WERI-Rb-1 (cell line): ENCODE results near the gene ACSF2.

Source experiments
- DNase-seq: peaks from one replicate; pipeline ENCODE4 v3.0.0-alpha.2; 2020
- H3K27ac ChIP-seq: fragments of 250-450 bp; sonication (Bioruptor Pico); 2 replicates; pipeline ENCODE4 v1.5.1; 2020; ENCODE audit warnings: mild to moderate bottlenecking, moderate library complexity
- H3K27me3 ChIP-seq: fragments of 250-450 bp; sonication (Bioruptor Pico); 2 replicates; pipeline ENCODE4 v1.5.1; 2021; ENCODE audit warnings: mild to moderate bottlenecking, low read depth, moderate library complexity; ENCODE audit not compliant: insufficient read depth, severe bottlenecking
- H3K36me3 ChIP-seq: fragments of 250-450 bp; sonication (Bioruptor Pico); 2 replicates; pipeline ENCODE4 v1.5.1; 2020; ENCODE audit warnings: mild to moderate bottlenecking, moderate library complexity
- H3K4me3 ChIP-seq: 2 replicates; pipeline ENCODE4 v1.5.1; 2011; ENCODE audit warnings: low read depth, mild to moderate bottlenecking, control low read depth, low read length
- H3K9me3 ChIP-seq: fragments of 250-450 bp; sonication (Bioruptor Pico); 2 replicates; pipeline ENCODE4 v1.5.1; 2021; ENCODE audit warnings: mild to moderate bottlenecking, moderate library complexity; ENCODE audit not compliant: severe bottlenecking
- TF ChIP-seq, protein P1 (sequence below): IDR thresholded peaks from 2 replicates; pipeline ENCODE4 v1.5.1; 2011; ENCODE audit warnings: low read depth, mild to moderate bottlenecking, control low read depth, inconsistent platforms, low read length

Gene ACSF2

GRCh38 chr17:50432125-50432762, 6.2 kb downstream of the ACSF2 start:
- no peak overlapping the region for H3K27ac ChIP-seq
- no peaks in the 10 kb centered on the region; the same call in 1 of the 2 replicates for H3K36me3 ChIP-seq
- TF ChIP-seq, protein P1, sequence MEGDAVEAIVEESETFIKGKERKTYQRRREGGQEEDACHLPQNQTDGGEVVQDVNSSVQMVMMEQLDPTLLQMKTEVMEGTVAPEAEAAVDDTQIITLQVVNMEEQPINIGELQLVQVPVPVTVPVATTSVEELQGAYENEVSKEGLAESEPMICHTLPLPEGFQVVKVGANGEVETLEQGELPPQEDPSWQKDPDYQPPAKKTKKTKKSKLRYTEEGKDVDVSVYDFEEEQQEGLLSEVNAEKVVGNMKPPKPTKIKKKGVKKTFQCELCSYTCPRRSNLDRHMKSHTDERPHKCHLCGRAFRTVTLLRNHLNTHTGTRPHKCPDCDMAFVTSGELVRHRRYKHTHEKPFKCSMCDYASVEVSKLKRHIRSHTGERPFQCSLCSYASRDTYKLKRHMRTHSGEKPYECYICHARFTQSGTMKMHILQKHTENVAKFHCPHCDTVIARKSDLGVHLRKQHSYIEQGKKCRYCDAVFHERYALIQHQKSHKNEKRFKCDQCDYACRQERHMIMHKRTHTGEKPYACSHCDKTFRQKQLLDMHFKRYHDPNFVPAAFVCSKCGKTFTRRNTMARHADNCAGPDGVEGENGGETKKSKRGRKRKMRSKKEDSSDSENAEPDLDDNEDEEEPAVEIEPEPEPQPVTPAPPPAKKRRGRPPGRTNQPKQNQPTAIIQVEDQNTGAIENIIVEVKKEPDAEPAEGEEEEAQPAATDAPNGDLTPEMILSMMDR: no peak
- DNase-seq: no peak
- H3K4me3 ChIP-seq: no peak overlapping the region
- H3K9me3 ChIP-seq: no peaks in the 10 kb centered on the region
- H3K27me3 ChIP-seq: no peaks in the 10 kb centered on the region

DNA sequence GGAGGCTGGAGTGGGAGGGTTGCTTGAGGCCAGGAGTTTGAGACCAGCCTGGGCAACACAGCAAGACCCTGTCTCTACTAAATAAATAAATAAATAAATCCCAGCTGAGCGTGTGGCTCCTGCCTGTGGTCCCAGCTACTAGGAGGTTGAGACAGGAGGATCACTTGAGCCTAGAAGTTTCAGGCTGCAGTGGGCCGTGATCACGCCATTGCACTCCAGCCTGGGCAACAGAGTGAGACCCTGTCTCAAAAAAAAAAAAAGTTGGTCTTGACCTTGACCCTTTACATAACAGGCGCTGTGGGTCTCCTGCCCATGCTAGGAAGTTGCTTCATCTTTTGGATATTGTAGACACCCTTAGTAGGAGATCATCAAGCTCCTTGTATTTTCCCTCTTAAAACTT, 11.4 kb downstream of the ACSF2 start:
- no peak for DNase-seq
- Histone ChIP-seq H3K9me3 (no peaks in the 10 kb centered on the region), H3K27ac (no peak overlapping the region), H3K36me3 (no peaks in the 10 kb centered on the region), H3K4me3 (no peak overlapping the region), H3K27me3 (no peaks in the 10 kb centered on the region)
- TF ChIP-seq, protein P1: no peak

DNA sequence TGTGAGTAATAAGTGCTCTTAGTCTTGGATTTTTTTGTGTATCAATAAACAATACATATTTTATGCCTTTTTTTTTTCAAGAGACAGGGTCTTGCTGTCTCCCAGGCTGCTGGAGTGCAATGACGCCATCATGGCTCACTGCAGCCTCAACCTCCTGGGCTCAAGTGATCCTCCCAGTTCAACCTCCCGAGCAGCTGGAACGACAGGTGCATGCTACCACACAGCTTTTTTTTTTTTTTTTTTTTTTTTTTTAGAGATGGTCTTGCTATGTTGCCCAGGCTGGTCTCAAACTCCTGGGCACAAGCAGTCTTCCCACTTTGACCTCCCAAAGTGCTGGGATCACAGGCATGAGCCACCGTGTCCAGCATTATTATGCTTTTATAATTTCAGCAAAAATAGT, 13.0 kb downstream of the ACSF2 start:
- no peak for DNase-seq
- Histone ChIP-seq H3K9me3 (no peaks in the 10 kb centered on the region), H3K27ac (no peak overlapping the region), H3K4me3 (no peak overlapping the region), H3K27me3 (no peaks in the 10 kb centered on the region), H3K36me3 (no peaks in the 10 kb centered on the region)
- TF ChIP-seq, protein P1: no peak

GRCh38 chr17:50440172-50440837, 14.3 kb downstream of the ACSF2 start:
- no peaks in the 10 kb centered on the region for H3K36me3 ChIP-seq
- H3K27me3 ChIP-seq: no peaks in the 10 kb centered on the region
- no peak for DNase-seq
- no peak overlapping the region for H3K4me3 ChIP-seq
- no peak overlapping the region for H3K27ac ChIP-seq
- no peaks in the 10 kb centered on the region for H3K9me3 ChIP-seq
- TF ChIP-seq, protein P1: no peak

DNA sequence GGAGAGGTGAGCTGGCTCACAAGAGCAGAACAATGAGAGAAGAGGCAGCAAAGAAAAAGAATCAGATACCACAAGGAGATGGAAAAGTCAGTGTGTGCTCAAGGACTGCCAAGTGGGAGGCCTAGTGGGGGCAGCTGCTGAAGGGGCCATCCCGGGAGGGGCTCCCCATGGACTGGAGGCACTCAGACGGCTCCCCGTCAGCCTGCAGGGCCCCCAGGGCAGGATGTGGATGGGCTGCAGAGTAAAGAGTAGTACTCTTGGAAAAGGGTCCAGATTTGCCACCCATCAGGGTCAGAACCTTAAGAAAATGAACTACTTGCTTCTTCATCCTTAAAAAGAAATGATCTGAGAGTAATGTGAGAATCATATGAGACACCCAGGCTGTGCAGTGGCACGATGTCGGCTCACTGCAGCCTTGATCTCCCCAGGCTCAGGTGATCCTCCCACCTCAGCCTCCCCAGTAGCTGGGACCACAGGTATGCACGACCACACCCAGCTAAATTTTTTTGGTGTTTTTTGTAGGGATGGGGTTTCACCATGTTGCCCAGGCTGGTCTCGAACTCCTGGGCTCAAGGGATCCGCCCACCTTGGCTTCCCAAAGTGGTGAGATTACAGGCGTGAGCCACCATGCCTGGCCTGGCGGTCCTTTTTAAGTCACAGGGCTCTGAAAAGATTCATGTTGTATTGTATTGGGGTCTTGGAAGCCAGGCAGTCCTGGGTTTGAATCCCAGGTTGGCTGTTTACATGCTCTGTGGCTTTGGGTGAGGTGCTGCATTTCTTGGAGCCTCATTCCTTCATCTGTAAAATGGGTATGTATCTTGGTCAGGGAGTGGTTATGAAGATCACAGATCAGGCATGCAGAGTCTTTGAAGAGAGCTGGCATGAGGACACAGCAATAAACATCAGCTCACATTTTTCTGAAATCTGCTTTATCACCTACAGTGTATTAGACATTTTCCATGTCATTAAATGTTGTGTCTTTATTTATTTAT, 15.1 kb downstream of the ACSF2 start:
- no peak for DNase-seq
- no peaks in the 10 kb centered on the region for H3K27me3 ChIP-seq
- H3K9me3 ChIP-seq: no peaks in the 10 kb centered on the region
- TF ChIP-seq, protein P1: no peak
- H3K27ac ChIP-seq: no peak overlapping the region
- H3K36me3 ChIP-seq: no peaks in the 10 kb centered on the region
- no peak overlapping the region for H3K4me3 ChIP-seq
